Subcutaneous abdominal adipose tissue (tissue), 5 donors: ENCODE data around the gene WWOX.
A peak's percentile ranks its signal among the peaks of the same experiment; 100 is the strongest.

Source experiments
- H3K27ac ChIP-seq: one replicate; pipeline ENCODE4 v1.7.0; 2013; ENCODE audit warnings: low read depth, mild to moderate bottlenecking, inconsistent platforms, low read length, moderate library complexity
- H3K27me3 ChIP-seq, 5 donors: one replicate each; pipeline ENCODE4 v1.7.0; 2013; ENCODE audit warnings: low read length in 5 of 5, inconsistent platforms in 1 of 5; ENCODE audit not compliant: control insufficient read depth in 5 of 5, insufficient read depth in 4 of 5
- H3K36me3 ChIP-seq, 5 donors: one replicate each; pipeline ENCODE4 v1.7.0; 2013; ENCODE audit warnings: low read length in 5 of 5; ENCODE audit not compliant: control insufficient read depth in 5 of 5, insufficient read depth in 5 of 5
- H3K4me1 ChIP-seq, 5 donors: one replicate each; pipeline ENCODE4 v1.7.0; 2013; ENCODE audit warnings: low read length in 5 of 5, mild to moderate bottlenecking in 3 of 5, moderate library complexity in 1 of 5; ENCODE audit not compliant: control insufficient read depth in 5 of 5, insufficient read depth in 5 of 5
- H3K4me3 ChIP-seq, 5 donors: one replicate each; pipeline ENCODE4 v1.7.0; 2013; ENCODE audit warnings: low read length in 5 of 5, low read depth in 1 of 5
- H3K9ac ChIP-seq, 5 donors: one replicate each; pipeline ENCODE4 v1.7.0; 2013; ENCODE audit warnings: low read length in 5 of 5, mild to moderate bottlenecking in 4 of 5, moderate library complexity in 3 of 5
- H3K9me3 ChIP-seq, 5 donors: one replicate each; pipeline ENCODE4 v1.7.0; 2013; ENCODE audit warnings: low read length in 5 of 5; ENCODE audit not compliant: control insufficient read depth in 5 of 5
- donor health status: healthy.
- donor health status: healthy.
- donor health status: healthy.
- donor health status: healthy.
- donor health status: healthy.

WWOX gene

DNA sequence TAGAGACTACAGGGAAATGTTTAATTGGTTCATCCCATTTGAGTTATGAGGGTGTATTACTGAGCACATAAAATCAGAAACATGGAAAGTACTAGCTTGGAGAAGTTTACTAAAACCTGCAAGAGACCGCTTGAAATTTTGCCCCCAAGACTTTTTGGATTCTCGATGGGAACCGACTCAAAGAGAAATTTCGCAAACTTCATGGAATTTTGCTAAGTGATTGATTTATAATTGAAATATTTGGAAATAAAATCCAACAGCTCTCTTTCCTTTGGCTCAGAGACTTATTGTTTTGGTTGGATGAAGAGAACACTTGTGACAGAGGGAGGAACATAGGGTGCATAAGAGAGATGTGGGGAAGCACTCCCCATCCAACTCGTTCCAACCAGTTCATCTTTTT, 574.4 kb downstream of the WWOX start:
- Histone ChIP-seq H3K4me1 (peaks cover 7 to 33% (median 20%) of the 10 kb centered on the region in 5 donors), H3K36me3 (no peaks in the 10 kb centered on the region), H3K9ac (no peak overlapping the region), H3K9me3 (no peaks in the 10 kb centered on the region), H3K27me3 (no peaks in the 10 kb centered on the region), H3K27ac (no peak overlapping the region), H3K4me3 (no peak overlapping the region)

DNA sequence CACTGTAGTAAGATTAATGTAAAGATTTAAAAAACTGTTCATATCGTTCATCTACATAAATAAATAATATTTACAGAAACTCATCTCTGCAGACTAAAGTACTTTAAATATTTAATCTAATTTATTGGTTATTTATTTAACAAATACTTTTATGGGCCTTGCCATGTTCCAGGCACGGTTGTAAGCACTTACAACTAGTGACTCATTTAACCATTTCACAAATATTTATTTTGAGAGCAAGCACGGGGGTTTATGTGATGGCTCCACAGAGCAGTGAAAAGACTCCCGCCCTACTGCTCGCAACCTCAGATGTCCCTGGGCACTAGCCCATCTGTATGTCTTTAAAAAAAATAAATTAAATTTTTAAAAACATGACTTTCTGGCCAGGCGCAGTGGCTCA, 575.9 kb downstream of the WWOX start:
- Histone ChIP-seq H3K27ac (no peak overlapping the region), H3K9ac (no peak overlapping the region), H3K4me3 (no peak overlapping the region), H3K36me3 (no peaks in the 10 kb centered on the region), H3K9me3 (no peaks in the 10 kb centered on the region), H3K4me1 (peaks cover 4 to 24% (median 10%) of the 10 kb centered on the region in 5 donors), H3K27me3 (no peaks in the 10 kb centered on the region)

DNA sequence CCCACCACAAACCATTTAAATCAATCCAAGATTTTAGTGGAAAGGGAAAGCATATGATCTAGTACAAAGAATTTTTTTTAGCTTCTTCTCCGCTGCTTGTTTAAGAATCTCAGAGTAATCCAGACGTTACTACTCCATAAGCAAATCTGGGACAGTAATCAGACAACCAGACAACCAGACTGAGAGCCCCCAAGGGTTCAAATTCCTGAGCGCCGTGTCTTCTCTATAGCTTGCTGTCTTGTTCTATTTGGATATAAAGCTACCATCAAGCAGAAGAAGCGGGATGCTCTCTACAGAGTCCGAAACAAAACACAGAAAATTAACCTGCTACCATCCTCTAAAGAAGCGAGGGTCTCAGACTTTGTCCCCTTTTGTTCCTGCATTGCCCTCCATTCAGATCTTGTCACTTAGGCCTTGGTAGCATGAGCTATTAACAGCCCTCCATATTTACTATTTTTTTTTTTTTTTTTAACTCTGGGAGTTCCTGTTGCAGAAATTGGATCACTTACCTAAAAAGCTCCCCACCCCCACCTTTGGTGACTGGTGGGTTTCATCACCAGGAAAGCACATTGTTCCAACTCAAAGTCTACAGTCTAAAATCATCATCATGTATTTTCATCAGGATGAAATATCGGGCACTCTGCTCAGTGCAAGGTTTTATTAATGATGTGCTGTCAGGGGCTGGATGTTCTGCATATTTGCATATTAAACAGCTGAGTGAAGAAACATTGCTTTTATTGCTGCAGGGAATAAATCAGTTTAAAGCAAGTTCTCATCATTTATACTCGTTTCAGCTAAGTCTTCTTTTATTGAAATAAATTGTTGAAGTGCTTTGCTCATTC, 576.7 kb downstream of the WWOX start:
- H3K27ac ChIP-seq, result no peak overlapping the region
- H3K9me3 ChIP-seq, result no peaks in the 10 kb centered on the region
- H3K36me3 ChIP-seq, result no peaks in the 10 kb centered on the region
- no peak overlapping the region for H3K4me3 ChIP-seq
- H3K4me1 ChIP-seq, result peaks cover 2 to 23% (median 10%) of the 10 kb centered on the region in 5 donors
- no peak overlapping the region for H3K9ac ChIP-seq
- H3K27me3 ChIP-seq, result no peaks in the 10 kb centered on the region

DNA sequence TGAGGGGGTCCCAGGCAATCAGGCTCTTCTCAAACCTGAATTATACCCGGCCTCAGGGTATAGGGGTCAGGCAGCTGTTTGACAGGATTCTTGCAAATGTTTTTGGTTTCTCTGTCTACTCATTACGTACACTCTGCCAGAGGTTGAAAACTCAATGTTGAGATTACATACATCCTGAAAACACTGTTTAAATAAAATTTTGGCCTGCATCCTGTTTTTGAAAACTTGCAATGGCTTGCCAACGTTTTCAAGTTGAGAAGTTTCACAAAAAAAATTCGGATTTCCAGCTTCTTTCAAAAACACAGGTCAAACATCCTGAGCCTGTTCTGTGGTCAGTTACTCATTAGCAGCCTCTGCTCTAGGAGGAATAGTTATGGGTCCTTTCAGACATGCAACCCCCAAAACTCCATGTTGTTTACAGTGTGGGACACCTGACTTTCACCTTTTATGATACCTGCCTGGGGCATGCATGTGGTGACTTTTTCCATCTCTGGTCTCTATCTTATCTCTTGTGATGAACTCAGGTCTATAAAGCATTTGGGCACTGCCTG, 577.8 kb downstream of the WWOX start:
- Histone ChIP-seq H3K27ac (no peak overlapping the region), H3K36me3 (no peaks in the 10 kb centered on the region), H3K9ac (no peak overlapping the region), H3K4me1 (peaks cover 2 to 23% (median 10%) of the 10 kb centered on the region in 5 donors), H3K9me3 (no peaks in the 10 kb centered on the region), H3K27me3 (no peaks in the 10 kb centered on the region), H3K4me3 (no peak overlapping the region)

DNA sequence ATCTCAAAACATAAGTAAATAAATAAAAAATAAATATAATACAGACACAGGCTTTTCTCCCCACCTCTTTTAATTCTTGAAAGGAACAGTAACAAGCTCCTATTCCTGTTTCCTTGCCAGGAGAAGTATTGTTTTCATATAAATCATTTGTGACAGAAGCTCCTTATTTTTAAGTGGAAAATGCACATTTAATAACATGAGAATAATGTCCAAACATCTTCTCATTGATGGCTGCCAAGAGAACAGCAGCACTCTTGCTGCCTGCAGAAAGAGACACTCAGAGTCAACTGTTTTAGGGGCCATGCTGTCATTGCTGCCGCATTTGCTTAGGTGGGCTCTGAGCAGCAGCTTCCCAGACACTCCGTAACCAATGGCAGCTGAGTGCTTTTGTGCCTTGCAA, 580.1 kb downstream of the WWOX start:
- Histone ChIP-seq H3K9ac (no peak overlapping the region), H3K4me1 (peaks cover 5 to 29% (median 13%) of the 10 kb centered on the region in 5 donors), H3K36me3 (no peaks in the 10 kb centered on the region), H3K9me3 (no peaks in the 10 kb centered on the region), H3K27ac (no peak overlapping the region), H3K4me3 (no peak overlapping the region), H3K27me3 (no peaks in the 10 kb centered on the region)

DNA sequence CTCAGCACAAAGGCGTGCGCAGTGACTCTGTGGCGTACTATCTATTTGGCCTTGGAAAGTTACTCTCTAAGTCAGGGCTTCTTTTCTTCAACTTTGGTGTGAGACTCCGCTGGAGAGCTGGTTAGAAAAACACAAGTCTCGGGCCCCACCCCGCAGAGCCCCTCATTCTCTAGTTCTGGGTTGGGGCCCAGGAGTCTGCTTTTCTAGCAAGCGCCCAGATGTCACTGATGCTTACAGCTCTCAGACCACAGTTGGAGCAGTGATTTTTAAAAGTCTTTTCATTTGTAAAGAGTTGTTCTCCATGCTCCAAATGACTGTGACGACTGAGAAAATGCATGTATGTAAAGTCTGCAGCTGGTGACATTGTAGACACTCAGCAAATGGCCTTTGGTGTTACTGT, 582.3 kb downstream of the WWOX start:
- Histone ChIP-seq H3K9me3 (no peaks in the 10 kb centered on the region), H3K9ac (no peak overlapping the region), H3K27ac (no peak overlapping the region), H3K4me1 (peaks cover 5 to 39% (median 25%) of the 10 kb centered on the region in 5 donors), H3K36me3 (no peaks in the 10 kb centered on the region), H3K27me3 (no peaks in the 10 kb centered on the region), H3K4me3 (no peak overlapping the region)

DNA sequence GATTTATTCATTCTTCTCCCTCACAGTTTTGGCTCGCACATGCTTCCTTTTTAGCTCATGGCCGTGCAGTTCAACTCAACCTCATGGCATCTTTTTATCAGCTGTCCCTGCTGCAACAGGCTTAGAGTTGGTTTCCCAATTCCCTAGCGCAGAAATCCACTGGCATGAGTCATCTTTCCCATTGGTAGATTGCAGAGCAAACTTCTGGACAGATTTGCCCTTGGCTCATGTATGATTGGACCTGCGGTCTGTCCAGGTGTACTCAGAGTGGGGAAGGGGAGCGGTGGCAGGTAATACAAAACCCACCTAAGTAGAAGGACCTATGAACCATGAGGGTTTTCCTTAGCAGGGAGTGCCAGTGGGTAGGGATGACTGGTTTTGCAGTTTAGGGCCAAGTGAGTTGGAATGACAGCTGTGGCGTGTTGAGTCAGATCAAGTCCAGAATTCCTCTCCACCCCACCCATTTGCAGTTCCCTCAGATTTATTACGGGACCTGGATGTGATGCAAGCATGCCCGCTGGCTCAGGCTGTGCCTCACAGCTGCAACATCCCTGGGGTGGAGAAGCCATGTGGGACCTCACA, 584.7 kb downstream of the WWOX start:
- Histone ChIP-seq H3K4me1 (peaks cover 3 to 28% (median 25%) of the 10 kb centered on the region in 5 donors), H3K4me3 (no peak overlapping the region), H3K27ac (peak overlapping the region; percentile 85), H3K9me3 (no peaks in the 10 kb centered on the region), H3K36me3 (no peaks in the 10 kb centered on the region), H3K27me3 (no peaks in the 10 kb centered on the region), H3K9ac (peak overlapping the region in 1 of 5 donors; percentile 45)

DNA sequence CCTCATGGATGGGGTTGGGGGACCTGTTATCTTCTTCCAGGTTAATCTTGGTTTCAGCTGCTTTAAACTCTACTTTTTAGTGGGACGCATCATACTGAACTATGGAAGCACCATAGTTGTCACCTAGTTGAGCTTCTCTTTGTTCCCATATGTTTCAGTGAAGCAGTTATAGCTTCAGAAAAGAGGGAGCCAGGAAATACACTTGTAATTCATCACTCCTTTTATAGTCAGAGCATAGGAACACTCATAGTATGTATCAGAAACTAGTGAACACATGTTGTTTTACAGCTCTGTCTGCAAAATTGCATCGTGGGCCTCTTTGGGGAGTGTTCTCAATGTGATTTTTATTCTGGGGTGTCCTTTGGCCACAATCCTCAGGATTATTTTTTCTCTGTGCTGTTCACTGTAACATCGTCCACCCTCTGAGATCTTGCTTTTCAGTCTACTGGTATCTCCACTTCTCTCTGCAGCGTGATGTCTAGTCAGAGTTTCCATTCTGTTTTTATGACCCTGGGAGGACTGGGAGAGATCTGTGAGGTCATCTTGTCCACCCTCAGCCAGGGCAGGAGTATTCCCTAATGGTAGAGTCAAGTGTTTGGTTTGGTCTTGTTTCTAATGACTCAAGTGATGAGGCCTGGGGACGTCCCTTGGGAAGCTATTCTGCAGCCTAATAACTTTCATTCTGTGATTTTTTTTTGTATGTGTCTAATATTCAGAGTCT, 585.4 kb downstream of the WWOX start:
- no peaks in the 10 kb centered on the region for H3K27me3 ChIP-seq
- H3K9ac ChIP-seq, result no peak overlapping the region
- H3K27ac ChIP-seq, result peak overlapping the region; percentile 85
- peaks cover 3 to 32% (median 28%) of the 10 kb centered on the region in 5 donors for H3K4me1 ChIP-seq
- H3K4me3 ChIP-seq, result no peak overlapping the region
- H3K9me3 ChIP-seq, result no peaks in the 10 kb centered on the region
- H3K36me3 ChIP-seq, result no peaks in the 10 kb centered on the region

DNA sequence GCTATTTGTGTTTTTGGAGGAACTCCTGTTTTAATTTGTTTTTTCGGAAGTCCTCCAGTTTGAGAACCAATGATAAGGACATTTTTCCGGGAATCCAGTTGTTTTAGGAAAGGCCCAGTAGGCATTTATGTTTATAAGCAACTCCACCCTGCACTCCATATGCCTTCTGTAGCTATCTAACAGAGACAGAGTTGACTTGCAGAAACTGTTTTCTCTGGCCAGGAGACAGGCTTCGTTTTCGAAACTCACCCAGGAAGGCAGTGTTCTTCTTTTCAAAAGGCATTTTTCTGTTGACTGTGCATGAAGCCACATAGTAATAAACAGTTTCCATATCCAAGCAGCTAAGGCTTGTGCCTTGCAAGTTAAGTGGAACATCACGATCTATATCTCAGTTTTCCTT, 587.1 kb downstream of the WWOX start:
- Histone ChIP-seq H3K27ac (no peak overlapping the region), H3K9ac (no peak overlapping the region), H3K4me3 (no peak overlapping the region), H3K36me3 (no peaks in the 10 kb centered on the region), H3K4me1 (peaks cover 3 to 32% (median 28%) of the 10 kb centered on the region in 5 donors), H3K27me3 (no peaks in the 10 kb centered on the region), H3K9me3 (no peaks in the 10 kb centered on the region)

DNA sequence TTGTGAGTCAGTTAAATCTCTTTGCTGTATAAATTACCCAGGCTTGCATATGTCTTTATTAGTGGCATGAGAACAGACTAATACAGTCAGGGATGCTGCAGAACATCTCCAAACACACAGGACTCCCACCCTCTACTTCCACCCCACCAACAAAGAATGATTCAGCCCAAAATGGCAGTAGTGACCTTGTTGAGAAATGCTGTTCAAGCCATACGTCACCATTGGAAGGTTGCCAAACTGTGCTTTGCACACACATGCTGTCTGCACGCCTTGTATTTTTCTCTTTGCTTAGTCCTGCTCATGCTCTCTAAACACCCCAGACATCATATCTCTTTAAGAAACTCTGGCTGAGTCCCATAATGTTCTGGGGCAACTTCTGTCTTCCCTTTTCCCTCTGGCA, 589.6 kb downstream of the WWOX start:
- Histone ChIP-seq H3K27me3 (no peaks in the 10 kb centered on the region), H3K9ac (no peak overlapping the region), H3K9me3 (no peaks in the 10 kb centered on the region), H3K4me1 (peaks cover 3 to 25% (median 22%) of the 10 kb centered on the region in 5 donors), H3K36me3 (no peaks in the 10 kb centered on the region), H3K4me3 (no peak overlapping the region), H3K27ac (no peak overlapping the region)
